GM12864 (cell line): ENCODE results near the gene KIAA1217.

Experiments used
- DNase-seq: peaks from one replicate; pipeline ENCODE4 v3.0.0-alpha.2; 2011; ENCODE audit warnings: low read depth
- H3K4me3 ChIP-seq: 2 replicates; pipeline ENCODE4 v1.5.1; 2011; ENCODE audit warnings: mild to moderate bottlenecking, low read depth, low read length, control low read depth
- CTCF ChIP-seq: IDR thresholded peaks from 2 replicates; pipeline ENCODE4 v1.5.1; 2011; ENCODE audit warnings: low read depth, mild to moderate bottlenecking, moderate library complexity, low read length, control low read depth, inconsistent platforms; ENCODE audit errors: missing control alignments

KIAA1217 gene

GRCh38 chr10:24207781-24208611, 942 bp upstream of the KIAA1217 start:
- TF ChIP-seq CTCF = no peak
- no peak overlapping the region for H3K4me3 ChIP-seq
- no peak for DNase-seq

- peak; percentile 12 for DNase-seq
Measured at GRCh38 chr10:24209432-24209771, 464 bp downstream of the KIAA1217 start.

GRCh38 chr10:24209946-24210491, 1.1 kb downstream of the KIAA1217 start:
- no peak for TF ChIP-seq CTCF
- H3K4me3 ChIP-seq = peak overlapping the region; percentile 57; the same call in 1 of the 2 replicates
- DNase-seq = peak; percentile 61

More at GRCh38 chr10:24209432-24209771, 464 bp downstream of the KIAA1217 start:
- peak overlapping the region; percentile 57 for H3K4me3 ChIP-seq
- no peak for TF ChIP-seq CTCF

GRCh38 chr10:24210501-24210900, 1.6 kb downstream of the KIAA1217 start:
- TF ChIP-seq CTCF = no peak
- DNase-seq = no peak
- no peak overlapping the region; the same call in 1 of the 2 replicates for H3K4me3 ChIP-seq

GRCh38 chr10:24213266-24213665, 4.3 kb downstream of the KIAA1217 start:
- no peak for DNase-seq
- TF ChIP-seq CTCF = no peak
- H3K4me3 ChIP-seq = no peak overlapping the region

GRCh38 chr10:24213881-24214280, 4.9 kb downstream of the KIAA1217 start:
- no peak for DNase-seq
- TF ChIP-seq CTCF = no peak

More at GRCh38 chr10:24213881-24214280, 4.9 kb downstream of the KIAA1217 start:
- no peak overlapping the region for H3K4me3 ChIP-seq
